Adrenal gland (tissue), 12 donors: ENCODE results near the gene TRIM8. TPM values are rescaled to one million over a fixed set of nuclear protein-coding genes. Genes with fewer than 3 reads are reported as not detected.
A peak's percentile ranks its signal among the peaks of the same experiment; 100 is the strongest.

Experiments
- DNase-seq, 7 donors: peaks; one replicate each; pipeline ENCODE4 v3.0.0-alpha.2; 2019 to 2020
- H3K27ac ChIP-seq, 5 donors: fragments of 200-600 bp; sonication (generic) in 4 of 5; 1 replicate in 3 of 5; 2 replicates in 2 of 5; pipeline versions ENCODE4 v1.5.1 to v1.8.0; 2016 to 2020; ENCODE audit warnings: mild to moderate bottlenecking in 1 of 5
- H3K27me3 ChIP-seq: fragments of 200-600 bp; 2 replicates; pipeline ENCODE4 v1.8.0; 2021
- H3K36me3 ChIP-seq, 2 donors: fragments of 200-600 bp; replicated peaks in 1 of 2; 1 replicate in 1 of 2; 2 replicates in 1 of 2; pipeline versions ENCODE4 v1.5.1 to v1.8.0; 2018 to 2022
- H3K4me1 ChIP-seq, 2 donors: fragments of 200-600 bp; replicated peaks in 1 of 2; 1 replicate in 1 of 2; 2 replicates in 1 of 2; pipeline versions ENCODE4 v1.5.1 to v1.8.0; 2018 to 2021
- H3K4me3 ChIP-seq, 4 donors: fragments of 200-600 bp; sonication (generic) in 3 of 4; one replicate each; pipeline ENCODE4 v1.5.1; 2016 to 2018
- H3K9me3 ChIP-seq, 3 donors: fragments of 200-600 bp; sonication (generic) in 1 of 3; replicated peaks in 1 of 3; 1 replicate in 2 of 3; 2 replicates in 1 of 3; pipeline versions ENCODE4 v1.5.1 to v1.8.0; 2016 to 2021
- CTCF ChIP-seq, 6 experiments: fragments of 450-650 bp in 4 of 6; fragments of 200-600 bp in 2 of 6; sonication (generic) in 1 of 6; IDR thresholded peaks; 1 replicate in 5 of 6; 2 replicates in 1 of 6; pipeline versions ENCODE4 v1.5.1 to v1.8.0; 2016 to 2021; ENCODE audit warnings: antibody characterized with exemption in 6 of 6, mild to moderate bottlenecking in 2 of 6, moderate library complexity in 1 of 6
- POLR2A ChIP-seq, 2 donors: fragments of 450-650 bp; IDR thresholded peaks; one replicate each; pipeline ENCODE4 v1.6.1; 2017; ENCODE audit warnings: antibody characterized with exemption in 2 of 2, mild to moderate bottlenecking in 2 of 2, moderate library complexity in 1 of 2
- WGBS, 4 donors: extraction: QIAGEN DNeasy Blood & Tissue Kit in 2 of 4; methylation state at CpG; one replicate each; pipeline versions ENCODE4 v1.1.5 to v1.1.7; 2013 to 2017; 5-methylcytosine and 5-hydroxymethylcytosine counted together
- intact Hi-C, 2 donors: fragments of 100-400 bp; cut with DNase I; formaldehyde crosslinking; loops; one replicate each; pipeline versions ENCODE4 v1.14.1 to v1.15.0; 2022 to 2023
- polyA plus RNA-seq, 3 donors: library from polyadenylated mRNA; stranded (reverse); fragments of 200-250 nt in 2 of 3; fragments of 350-450 nt in 1 of 3; fragmentation: Illumina TruSeq in 1 of 3; extraction: RNeasy Lipid Tissue Mini Kit (QIAGEN cat#74804) in 1 of 3; gene quantifications; one replicate each; pipeline ENCODE4 v1.2.3, GENCODE V29; 2013 to 2014
- total RNA-seq, 9 donors: library from RNA; depleted of rRNA in 4 of 9; stranded (reverse); fragments of >200 nt in 4 of 9; fragments of 120-200 nt in 1 of 9; fragmentation: NEBNext Ultra II Directional in 1 of 9; extraction: Animal tissue kit (Norgen Biotek cat#: 25700) in 1 of 9; gene quantifications; one replicate each; pipeline versions ENCODE4 v1.1.0 to v1.2.4, GENCODE V29; 2013 to 2023
- donor health status: healthy with polysubstance abuse.
- donor health status: Bipolar disorder and iron deficiency.
- donor health status: DM: yes; HTN: yes; CAD: no.
- donor health status: DM: no; HTN: no; CAD: no.
- donor health status: DM: no; HTN: no; CAD: no.
- donor health status: DM: yes; HTN: yes; CAD: no.

The TRIM8 gene
- total and polyA plus RNA-seq, 12 donors, result 21.6 to 175 (median 116) TPM

DNA sequence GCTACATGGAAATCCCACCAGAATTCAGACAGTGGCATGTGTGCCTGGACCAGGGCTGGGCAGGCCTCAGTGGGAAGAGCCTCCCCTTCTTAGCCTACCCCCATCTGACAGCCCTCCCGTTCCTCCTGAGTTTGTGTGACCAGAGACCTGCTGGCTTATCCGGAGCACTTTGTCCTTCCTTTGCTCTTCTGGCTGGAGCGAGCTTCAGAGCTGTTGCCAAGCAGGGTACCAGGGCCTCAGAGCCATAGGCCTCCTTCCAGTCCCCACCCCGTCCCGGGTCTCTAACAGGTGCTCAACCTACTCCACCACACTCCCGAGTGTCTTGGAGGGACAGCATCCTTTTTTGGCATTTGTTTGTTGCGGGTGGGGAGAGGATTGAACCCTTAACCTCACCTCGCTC, 26.5 kb upstream of the TRIM8 start:
- no peaks in the 10 kb centered on the region for H3K27me3 ChIP-seq
- intact Hi-C loops, result no loop called here
- H3K36me3 ChIP-seq, result peaks cover 0 to 39% of the 10 kb centered on the region in 2 donors
- no peak overlapping the region for H3K4me3 ChIP-seq
- DNase-seq, result no peak
- no peaks in the 10 kb centered on the region for H3K9me3 ChIP-seq
- WGBS, 4 donors, result 92 to 97% (median 95%) methylated on average over 5 to 8 of the region's 8 CpGs
- H3K4me1 ChIP-seq, result peaks cover 14 to 26% of the 10 kb centered on the region in 2 donors
- H3K27ac ChIP-seq, result no peak overlapping the region
- no peak for TF ChIP-seq POLR2A (IDR thresholded peaks at IDR 0.05)
- TF ChIP-seq CTCF (IDR thresholded peaks at IDR 0.05), result no peak

- Histone ChIP-seq H3K27ac (peak overlapping the region in 2 of 5 donors; percentile 20 to 44), H3K4me3 (no peak overlapping the region), H3K36me3 (peaks cover 0 to 33% of the 10 kb centered on the region in 2 donors), H3K4me1 (peaks cover 10 to 14% of the 10 kb centered on the region in 2 donors), H3K27me3 (no peaks in the 10 kb centered on the region), H3K9me3 (no peaks in the 10 kb centered on the region)
- TF ChIP-seq POLR2A (IDR thresholded peaks at IDR 0.05), result no peak
- no peak for TF ChIP-seq CTCF (IDR thresholded peaks at IDR 0.05)
- intact Hi-C loops, result no loop called here
- DNase-seq, result no peak
- 82 to 86% (median 83%) methylated on average over 12 to 14 of the region's 14 CpGs for WGBS, 4 donors
Observed at GRCh38 chr10:102619281-102619981, 24.8 kb upstream of the TRIM8 start.

DNA sequence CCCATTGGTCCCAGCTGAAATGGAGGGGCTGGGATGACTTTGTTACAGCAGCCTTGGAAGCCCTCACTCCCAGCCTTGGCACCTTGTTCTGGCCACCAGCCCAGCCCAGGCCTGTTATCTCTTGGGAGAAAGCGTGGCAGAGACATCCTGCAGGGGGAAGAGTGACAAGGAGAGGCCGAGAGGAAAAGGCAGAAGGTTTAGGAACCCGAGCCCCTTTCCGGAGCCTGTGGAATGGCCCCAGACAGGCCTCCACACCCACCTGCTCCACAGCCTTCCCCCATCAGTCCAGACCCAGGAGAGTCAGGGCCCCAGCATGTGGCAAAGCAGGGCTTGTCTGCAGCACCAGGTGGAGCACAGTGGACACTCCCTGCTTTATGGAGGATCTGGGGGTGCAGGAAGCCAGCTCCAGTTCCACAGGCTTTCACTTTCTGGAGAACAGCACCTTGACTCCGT, 24.1 kb upstream of the TRIM8 start:
- intact Hi-C loops, result no loop called here
- WGBS, 4 donors, result 27 to 47% (median 29%) methylated on average over 4 to 5 of the region's 5 CpGs
- H3K4me1 ChIP-seq, result peaks cover 10 to 20% of the 10 kb centered on the region in 2 donors
- no peaks in the 10 kb centered on the region for H3K27me3 ChIP-seq
- TF ChIP-seq CTCF (IDR thresholded peaks at IDR 0.05), result no peak
- TF ChIP-seq POLR2A (IDR thresholded peaks at IDR 0.05), result no peak
- no peak overlapping the region for H3K4me3 ChIP-seq
- H3K36me3 ChIP-seq, result peaks cover 0 to 31% of the 10 kb centered on the region in 2 donors
- peak in 5 of 7 donors; percentile 58 to 68 (median 63) for DNase-seq
- H3K9me3 ChIP-seq, result no peaks in the 10 kb centered on the region
- peak overlapping the region in 2 of 5 donors; percentile 20 to 44 for H3K27ac ChIP-seq

DNA sequence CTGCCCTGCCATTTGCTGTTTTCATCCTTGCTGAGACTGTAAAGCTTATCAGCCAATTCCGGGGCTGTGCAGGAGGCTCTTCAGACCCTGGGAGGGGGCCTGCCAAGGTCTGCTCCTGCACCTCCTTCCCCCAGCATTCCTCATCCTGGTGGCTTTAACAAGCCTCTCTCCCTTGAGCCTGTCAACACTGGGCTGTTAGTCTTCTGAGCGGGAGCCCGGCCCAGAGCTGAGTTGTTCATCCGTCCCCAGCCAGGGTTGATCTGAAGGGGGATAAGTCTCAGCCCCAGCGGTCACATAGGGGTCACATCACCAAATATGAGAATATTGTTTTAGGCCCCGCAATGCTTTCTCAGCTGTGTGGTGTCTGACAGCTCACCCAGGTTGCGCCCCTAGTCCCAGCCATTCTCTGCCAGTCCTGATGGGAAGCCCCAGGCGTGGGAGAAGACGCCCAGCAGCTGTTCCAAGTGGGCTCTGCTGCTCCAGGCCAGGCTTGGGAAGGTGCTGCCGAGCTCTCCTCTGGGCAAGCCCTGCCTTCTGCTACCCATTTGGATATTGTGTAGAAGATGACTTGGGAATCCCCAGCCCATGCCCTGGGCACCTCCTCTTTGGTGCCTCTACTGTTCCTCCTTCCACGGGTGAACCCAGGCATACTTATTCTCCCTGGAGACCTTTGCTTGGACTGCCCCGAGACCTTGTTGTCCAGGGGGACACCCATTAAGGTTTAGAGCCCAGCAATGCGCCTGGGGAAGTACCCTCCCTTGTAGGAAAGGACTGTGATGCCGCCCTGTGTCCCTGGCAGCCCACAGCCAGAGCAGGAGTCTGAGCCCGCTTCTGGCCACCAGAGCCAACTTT, 23.5 kb upstream of the TRIM8 start:
- H3K27me3 ChIP-seq, result no peaks in the 10 kb centered on the region
- no peak overlapping the region for H3K4me3 ChIP-seq
- no peaks in the 10 kb centered on the region for H3K9me3 ChIP-seq
- H3K4me1 ChIP-seq, result peaks cover 10 to 26% of the 10 kb centered on the region in 2 donors
- peak in 1 of 7 donors; percentile 15 for DNase-seq
- intact Hi-C loops, result no loop called here
- peak overlapping the region in 2 of 5 donors; percentile 17 to 44 for H3K27ac ChIP-seq
- 74 to 81% (median 78%) methylated on average over 3 to 15 of the region's 15 CpGs for WGBS, 4 donors
- TF ChIP-seq CTCF (IDR thresholded peaks at IDR 0.05) (no peak), POLR2A (IDR thresholded peaks at IDR 0.05) (no peak)
- peaks cover 0 to 25% of the 10 kb centered on the region in 2 donors for H3K36me3 ChIP-seq
